Hindlimb muscle (tissue), 1 donor: Measurements from ENCODE around the gene SEC14L5. TPM values are rescaled to one million over a fixed set of nuclear protein-coding genes. Genes with fewer than 3 reads are reported as not detected.
"Not testable (repeated sequence)": the region's sequence is repeated elsewhere in the genome, so short reads cannot be mapped to it uniquely, and the experiment has no call there.

Source experiments
- DNase-seq: peaks from one replicate; pipeline ENCODE4 v3.0.0-alpha.2; 2013
- polyA plus RNA-seq: library from polyadenylated mRNA; unstranded; fragments of 120-200 nt; gene quantifications from one replicate; pipeline ENCODE4 v1.2.1, GENCODE V29; 2013; ENCODE audit not compliant: insufficient read length

The SEC14L5 gene
- polyA plus RNA-seq, result 0.46 TPM

DNA sequence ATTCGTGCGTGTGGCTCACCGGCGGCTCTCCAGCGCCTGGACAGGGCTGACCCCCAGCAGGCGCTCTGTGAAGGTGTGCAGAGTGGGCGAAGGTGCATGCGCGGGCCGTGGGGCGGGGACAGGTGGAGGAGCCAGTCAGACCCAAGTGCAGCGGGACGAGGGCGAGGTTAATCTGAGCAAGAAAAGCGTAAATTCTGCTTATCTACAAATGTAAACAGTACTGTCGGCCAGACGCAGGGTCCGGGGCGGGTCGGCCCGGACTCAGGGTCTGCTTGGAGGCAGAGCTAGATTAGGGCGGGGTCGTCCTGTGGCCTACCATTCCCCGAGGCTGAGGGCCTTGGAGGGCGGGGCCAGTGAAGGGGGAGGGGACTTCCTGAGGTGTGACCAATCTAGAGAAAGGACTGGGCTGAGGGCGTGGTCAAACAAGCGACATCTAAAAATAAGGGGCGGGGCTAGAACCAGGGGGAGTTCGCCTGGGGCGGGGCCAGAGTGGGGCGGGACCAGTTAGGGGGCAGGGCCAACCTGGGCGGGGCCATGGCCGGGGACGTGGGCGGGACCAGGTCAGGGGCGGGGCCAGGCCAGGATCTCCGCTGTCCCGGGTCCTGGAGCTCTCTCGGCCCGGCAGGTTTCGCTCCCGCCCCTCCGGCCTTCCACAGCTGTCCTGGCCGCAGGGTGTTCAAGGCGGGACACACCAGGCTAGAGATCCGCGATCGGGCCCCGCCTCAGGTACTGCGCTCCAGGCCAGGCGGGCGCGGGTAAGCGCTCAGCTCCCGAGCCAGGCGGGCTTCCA lies at the start of gene SEC14L5:
SEC14L5 (plus strand) TSS at position 611 of the 790 bp plus-strand sequence. CDS start 994 bp downstream, outside the sequence.
- peak; percentile 83 for DNase-seq

DNA sequence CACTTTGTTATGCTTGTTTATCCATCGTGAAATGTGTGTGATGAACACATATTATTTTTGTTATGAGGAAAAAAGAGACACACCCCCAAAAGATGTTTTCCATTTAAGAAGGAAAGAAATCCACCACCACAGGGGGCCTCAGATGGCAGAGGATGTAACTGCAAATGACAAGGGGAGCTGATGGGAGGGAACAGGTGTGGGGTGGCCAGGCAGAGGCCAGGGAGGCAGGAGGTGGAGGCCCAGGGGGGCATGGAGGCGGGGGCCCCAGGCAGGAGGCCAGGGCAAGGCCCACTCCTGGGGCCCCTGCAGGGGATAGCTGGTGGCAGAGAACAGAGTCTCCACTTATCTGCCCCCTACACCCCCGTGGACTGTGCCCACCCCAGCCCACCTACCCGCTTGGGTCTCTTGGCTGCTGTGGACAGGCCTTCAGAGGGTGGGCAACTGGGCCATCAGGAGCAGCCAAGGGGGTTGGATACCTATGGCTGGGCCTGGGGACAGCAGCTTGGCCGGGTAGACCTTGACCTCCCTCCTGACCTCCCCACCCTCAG lies 49.2 kb upstream of the SEC14L5 start:
- DNase-seq, result no peak

DNA sequence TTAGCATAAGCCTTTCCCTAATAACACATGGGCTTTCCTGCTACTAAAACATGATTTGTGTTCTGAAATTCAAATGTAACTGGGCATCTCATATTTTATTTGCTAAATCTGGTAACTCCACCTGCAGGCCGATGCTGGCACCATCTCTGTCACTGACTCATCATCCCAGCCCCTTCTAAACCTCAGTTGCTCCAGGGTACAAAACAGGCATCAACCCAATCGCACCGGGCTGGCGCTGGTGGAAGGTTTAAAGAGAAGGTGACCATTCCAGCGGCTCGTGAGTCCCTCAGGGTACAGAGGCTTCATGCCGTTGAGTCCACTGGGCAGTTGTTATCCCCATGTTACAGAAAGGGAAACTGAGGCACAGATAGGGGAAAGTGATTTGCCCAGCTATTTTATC lies 48.3 kb upstream of the SEC14L5 start:
- DNase-seq, result no peak

DNA sequence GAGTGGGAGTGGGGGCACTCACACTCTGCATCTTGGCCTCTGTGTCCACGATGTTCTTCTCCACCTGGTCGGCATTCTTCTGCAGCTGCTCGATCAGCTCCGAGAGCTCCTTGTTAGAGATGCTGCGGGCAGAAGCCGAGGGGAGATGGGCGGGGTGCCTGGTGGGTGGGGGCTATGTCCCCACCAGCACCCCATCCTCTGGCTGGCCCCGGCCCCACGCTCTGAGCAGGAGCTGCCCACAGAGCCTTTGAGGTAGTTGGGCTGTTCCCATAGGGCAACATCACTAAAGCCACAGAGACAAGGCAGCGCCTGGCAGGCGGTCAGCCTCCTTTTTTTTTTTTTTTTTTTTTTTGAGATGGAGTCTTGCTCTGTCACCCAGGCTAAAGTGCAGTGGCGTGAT lies 47.3 kb upstream of the SEC14L5 start:
- no peak for DNase-seq

DNA sequence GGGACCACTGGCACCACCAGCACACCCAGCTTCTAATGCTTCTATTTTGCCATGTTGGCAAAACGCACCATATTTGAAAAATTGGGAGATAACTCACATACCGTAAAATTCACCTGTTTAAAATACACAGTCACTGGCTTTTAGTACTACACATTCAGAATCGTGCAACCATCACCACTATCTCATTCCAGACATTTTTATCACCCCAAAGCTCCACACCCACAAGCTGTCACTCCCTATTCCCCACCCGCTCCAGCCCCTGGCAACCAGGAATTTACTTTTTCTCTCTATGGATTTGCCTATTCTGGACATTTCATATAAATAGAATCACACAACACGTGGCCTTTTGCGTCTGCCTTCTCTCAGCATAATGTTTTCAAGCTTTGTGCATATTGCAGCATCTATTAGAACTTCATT lies 46.2 kb upstream of the SEC14L5 start:
- DNase-seq, result no peak

DNA sequence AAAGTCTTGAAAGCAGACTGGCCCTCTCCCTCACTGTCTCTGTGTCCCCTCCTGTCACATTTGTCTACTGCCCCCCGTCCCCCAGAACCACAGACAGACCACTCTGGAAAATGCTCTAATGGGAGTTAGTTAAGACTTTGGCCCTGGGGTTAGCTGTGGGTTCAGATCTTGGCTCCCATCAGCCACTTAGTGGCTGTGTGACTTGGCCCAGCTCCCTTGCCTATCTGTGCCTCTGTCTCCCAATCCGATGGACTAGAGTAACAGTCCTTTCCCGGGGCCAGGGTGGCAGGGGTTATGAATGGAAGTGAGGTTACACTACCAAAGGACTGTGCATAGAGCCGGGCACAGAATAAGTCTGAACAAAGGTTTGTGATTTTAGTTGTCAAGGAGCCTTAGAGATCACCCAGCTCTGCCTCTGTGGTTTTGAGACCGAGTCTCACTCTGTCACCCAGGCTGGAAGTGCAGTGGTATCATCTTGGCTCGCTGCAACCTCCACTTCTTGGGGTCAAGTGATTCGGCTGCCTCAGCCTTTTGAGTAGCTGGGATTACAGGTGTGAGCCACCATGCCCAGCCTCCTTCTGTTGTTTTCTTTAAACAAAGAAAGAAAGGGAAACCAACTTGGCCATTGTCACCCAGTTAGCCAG lies 44.9 kb upstream of the SEC14L5 start:
- DNase-seq, result no peak

DNA sequence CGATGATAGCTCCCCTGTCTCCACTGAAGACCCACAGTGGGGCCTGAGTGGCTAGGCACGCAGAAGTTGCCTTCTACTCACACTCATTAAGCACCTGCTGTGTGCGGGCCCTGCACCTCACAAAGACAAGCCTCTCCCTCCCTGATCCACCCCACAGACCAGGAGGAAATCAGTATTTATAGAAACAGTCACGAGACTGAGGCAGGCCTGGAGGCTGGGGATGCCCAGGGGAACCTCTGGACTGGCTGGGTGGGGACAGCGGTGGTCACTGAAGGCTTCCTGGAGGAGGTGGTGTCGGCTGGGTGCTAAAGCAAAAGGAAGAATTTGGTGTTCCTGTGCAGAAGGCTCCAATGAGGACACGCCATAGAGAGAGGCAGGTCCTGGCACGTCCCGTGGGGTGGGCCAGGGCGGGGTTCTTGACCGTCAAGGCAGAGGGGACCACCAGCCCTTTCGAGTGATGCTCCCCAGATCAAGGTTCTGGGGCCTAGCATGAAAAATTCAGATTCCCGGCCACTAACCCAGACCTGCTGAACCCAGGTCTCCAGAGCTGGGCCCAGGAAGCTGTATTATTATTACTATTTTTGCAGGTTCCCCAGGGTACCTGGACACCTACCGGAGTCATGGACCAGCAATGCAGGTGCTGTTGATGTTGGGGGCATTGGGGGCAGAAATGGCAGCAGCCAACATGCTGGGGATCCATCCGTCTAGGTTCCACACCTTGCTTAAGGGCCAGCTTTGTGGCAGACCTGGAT lies 44.2 kb upstream of the SEC14L5 start:
- DNase-seq, result no peak

DNA sequence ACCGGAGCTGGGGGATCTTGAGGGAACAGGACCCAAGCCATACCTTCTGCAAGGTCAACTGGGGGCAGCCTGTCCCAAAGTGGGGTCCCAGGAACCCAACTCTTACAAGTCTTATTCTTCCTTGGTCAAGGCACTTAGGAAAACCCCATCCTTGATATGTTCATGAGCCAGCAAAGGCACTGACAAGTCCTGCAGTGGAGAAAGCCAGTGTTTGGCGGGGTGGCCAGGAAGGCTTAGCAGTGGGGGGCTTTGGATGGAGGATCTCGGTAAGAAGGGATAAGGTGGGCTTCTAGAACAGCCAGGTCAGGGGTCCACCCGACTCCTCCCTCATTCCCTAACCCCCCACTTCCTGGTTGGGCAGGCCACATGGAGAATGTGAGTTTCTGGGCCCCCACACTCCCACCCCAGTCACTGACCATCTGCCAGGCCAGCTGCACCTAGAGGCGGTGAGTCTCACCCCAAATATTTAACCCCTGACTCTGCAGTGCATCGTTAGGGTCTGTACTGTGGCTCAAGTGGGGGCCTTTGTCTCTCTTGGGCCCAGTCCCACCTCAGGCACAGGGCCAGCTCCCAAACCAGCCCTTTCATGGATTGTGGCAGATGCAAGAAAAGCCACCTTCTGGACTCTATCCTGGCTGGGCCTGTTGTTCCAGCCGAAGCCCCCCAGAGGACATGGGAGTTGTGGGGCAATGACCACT lies 43.5 kb upstream of the SEC14L5 start:
- DNase-seq, result no peak

DNA sequence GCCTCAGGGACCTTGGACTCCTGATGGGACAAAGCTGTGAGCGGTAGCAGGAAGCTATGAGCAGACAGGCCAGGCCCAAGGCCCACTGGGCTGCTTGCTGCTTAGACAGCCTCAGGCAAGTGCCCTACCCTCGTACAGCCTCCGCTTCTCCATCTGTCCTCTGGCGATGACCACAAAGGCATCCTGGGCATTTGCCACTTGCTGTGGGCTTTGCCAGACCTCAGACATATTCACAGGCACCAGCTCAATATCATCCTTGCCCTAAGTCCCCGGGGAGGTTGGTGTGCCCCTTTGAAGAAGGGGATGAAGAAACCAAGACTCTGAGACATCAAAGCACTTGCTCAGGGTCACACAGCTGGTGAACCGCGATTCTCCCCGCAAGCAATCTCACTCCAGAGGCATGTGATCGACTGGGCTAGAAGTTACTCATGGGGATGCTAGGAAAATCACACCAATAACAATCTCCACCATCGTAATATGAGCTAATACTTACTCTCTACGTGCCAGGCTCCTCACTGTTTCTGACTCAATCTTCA lies 42.8 kb upstream of the SEC14L5 start:
- DNase-seq, result no peak

DNA sequence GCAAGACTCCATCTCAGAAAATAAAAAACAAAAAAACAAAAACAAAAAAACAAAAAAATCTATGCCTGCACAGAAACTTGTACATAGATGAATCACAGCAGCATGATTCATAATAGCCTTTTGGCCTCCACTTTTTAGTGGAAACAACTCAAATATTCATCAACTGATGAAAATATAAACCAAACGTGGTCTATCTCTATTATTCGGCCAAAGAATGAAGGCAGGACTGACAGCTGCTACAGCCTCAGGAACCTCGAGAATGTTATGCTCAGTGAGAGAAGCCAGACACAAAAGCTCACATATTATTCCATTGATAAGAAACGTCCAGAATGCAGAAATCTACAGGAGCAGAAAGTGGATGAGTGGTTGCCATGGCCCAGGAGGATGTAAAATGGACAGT lies 41.0 kb upstream of the SEC14L5 start:
- DNase-seq, result no peak

DNA sequence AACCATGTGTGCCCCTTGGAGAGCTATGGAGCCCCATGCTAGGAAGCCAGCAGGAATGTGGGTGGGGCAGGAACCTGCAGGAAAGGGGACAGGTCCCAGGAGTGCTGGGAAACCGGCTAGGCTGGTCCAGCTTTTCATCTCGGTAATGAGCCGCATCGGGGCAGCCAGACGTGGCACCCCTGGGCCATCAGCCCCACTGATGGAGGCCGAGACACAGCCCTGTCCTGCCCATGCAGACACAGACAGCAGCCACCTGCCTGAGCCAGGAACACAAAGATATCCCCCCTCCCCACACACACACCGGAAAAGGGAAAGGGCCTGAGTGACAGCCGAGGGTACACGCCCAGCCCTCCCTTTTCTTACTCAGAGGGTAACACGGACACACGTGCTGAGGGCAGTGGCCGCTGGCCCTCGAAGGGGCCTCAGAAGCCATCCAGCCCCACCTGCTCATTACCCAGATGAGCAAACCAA lies 39.3 kb upstream of the SEC14L5 start:
- DNase-seq, result no peak

DNA sequence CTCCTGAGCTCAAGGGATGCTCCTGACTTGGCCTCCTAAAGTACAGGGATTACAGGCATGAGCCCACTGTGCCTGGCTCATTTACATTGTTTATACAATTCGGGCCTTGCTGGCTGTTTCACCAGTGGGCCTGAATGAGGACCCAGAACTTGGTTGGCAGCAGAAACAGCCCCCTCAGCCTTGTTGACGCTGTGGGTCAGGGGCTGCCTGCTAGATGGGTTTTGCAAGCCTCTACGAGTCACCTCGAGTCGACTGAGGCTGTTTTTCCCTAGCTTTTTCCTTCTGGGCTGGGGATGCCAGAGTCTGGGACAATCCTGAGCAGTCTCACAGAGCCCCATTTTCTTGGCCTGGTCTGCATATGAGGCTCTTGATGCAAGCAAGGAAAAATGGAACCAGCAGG lies 37.3 kb upstream of the SEC14L5 start:
- DNase-seq, result no peak

DNA sequence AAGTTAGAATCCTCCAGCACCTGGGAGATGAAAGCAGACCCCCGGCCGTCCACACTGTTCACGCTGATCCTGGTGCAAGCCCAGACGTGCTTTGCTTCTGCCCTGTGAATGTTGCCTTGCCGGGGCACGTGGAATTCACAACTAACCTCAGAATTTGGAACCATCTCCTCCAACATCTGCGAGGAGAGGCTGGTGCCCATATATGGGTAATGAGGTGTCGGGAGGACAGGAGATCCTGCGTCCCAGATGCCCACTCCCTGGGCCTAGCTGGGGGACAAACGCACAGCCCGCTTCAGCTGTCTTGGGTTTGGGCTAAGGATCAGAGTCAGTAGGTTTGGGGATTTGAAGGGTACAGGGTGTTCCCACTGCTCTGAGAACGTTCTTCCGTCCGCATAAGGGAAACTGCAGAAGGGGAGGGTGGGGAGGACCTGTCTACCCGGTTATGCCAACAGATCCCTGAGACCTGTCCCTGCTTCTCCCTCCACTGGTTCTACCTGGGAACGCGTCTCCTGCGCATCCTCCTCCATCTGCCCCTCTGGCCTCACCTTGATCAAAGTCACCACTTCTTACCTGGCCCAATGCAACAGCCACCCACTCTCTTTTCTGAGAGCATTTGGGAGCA lies 35.3 kb upstream of the SEC14L5 start:
- DNase-seq, result no peak

DNA sequence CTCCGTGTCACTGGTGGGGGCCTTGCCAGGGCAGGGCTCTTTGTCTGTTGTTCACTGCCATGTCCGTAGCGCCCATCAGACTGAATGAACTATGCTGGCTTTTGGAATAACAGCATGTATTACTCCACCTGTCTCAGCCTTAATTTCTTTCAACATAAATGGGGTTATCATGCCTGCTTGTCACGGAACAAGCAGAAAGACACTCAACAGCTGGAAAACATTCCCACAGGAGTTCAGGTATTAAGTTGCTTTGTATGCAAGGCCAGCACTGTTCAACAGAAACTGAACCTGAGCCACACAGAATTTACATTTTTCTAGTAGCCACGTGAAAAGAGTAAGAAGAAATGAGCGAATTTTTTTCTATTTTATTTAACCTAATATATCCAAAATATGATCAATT lies 34.3 kb upstream of the SEC14L5 start:
- DNase-seq, result no peak

DNA sequence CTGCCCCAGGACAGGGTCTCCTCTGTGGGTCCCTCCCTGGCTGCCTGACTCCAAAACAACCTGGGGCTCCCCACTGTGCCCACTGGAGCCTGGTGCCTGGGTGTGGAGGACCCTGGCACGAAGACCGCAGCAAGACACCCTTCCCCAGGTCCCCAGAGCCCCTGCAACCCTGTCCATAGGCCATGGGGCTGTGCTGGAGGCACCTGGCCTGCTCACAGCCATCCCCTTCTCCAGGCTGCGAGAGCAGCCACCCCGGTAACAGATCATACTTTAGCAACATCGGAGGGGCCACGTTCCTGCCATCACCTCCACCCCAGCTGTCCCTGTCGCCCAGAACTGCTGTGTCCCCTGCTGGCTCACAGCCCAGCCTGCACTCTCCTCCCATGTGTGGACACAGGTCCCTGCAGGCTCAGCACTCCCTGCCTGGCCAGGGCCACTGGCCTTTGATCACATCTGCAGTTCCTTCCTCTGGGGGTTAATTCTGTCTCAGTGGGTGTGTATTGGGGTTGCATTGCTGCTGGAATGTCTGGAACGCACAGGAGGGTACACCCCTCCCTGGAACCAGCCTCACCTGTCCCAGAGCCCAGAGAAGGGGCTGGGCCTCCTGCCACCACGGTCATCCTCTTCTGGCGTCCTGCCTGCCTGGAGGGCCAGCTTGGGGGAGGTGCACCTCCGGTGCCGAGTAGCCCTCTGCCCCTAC lies 33.4 kb upstream of the SEC14L5 start:
- no peak for DNase-seq

DNA sequence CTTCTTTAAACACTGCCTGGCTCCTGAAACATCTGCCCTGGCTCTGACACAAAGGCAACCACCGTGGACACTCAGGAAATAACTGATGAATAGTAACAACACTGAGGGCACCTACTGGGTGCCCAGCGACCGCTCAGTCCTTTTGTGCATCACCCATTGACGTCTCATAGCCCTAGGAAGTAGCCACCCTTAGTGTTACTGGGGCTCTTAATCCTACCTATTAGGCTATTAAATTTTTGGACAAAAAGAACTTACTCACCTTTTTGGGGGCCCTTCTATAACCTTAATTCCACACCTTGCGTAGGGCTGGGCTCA lies 32.9 kb upstream of the SEC14L5 start:
- DNase-seq, result no peak

DNA sequence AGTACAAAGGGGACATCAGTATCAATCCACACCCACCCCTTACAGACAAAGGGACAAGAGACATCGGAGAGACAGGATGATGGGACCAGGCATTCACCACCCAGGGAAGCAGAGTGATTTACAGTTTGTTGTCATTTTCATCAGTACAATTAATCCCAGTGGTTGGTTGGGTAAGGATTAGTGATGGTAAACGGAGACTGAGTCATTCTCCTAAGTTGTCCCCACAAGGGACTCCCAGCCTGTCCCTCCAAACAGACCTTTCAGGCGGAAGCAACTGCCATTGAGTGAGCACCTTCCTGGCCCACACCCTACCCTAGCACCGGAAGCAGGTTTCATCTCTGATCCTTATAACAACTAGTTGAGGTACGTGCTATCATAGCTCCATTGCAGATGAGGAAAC lies 32.3 kb upstream of the SEC14L5 start:
- no peak for DNase-seq

DNA sequence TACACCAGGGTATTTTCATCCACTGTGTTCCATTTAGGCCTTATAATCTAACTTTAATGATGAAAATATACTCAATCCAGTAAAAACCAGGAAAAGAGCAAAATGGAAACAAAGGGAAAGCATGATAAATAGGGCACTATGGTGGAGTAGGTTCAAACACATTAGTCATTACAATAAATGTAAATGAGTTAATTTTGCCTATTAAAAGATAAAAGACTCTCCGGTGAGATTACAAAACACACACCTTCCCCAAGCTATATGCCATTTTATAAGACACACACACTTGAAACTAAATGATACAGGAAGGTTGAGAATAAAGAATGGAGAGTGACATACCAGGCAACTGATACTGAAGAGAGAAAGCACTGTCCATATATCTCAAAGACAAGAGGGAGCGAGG lies 31.2 kb upstream of the SEC14L5 start:
- DNase-seq, result no peak

DNA sequence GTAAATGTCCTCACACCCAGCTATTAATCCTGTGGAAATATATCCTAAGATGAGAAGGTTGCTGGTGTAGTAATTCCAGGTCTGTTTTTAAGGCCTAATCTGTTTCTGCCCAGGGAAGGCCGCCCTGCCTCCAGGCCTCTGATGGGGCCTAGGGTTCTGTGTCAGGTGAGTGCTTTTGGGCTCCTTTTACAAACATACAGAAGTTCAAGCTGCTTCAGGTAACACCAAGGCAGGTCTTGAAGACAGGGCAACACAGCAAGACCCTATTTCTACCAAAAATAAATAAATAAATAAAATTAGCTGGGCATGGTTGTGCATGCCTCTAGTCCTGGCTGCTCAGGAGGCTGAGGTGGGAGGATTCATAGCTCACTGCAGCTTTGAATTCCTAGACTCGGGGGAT lies 30.5 kb upstream of the SEC14L5 start:
- no peak for DNase-seq

DNA sequence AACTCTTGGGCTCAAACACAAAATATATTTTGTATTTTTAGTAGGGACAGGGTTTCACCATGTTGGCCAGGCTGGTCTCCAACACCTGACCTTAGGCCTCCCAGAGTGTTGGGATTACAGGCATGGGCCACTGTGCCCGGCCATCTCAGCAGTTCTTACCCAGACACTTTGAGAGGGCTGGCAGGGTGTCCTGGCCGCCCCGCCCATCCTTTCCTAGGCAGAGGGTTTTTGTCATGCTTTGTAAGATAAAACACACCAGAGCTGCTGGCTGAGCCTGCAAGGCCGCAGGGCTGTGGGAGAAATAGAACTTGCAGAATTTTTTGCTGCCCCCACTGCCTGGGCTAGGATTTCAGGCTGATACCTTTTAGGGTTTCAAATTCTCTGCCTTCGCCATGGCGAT lies 29.9 kb upstream of the SEC14L5 start:
- DNase-seq, result no peak

DNA sequence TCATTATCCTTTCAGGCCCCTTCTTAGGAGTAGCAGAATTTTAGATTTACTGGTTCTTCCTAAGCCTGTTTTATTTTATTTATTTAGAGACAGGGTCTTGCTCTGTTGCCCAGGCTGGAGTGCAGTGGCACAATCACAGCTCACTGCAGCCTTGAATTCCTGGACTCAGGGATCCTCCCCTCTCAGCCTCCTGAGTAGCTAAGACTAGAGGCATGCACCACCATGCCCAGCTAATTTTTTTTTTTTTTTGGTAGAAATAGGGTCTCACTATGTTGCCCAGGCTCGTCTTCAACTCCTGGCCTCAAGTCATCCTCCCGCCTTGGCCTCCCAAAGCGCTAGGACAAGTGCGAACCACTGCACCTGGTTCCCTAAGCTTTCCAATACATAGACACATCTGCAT lies 28.5 kb upstream of the SEC14L5 start:
- not testable (repeated sequence) for DNase-seq
